Lower lobe of right lung (tissue), 2 donors: Measurements from ENCODE around the gene FXYD6. TPM values are rescaled to one million over a fixed set of nuclear protein-coding genes. Genes with fewer than 3 reads are reported as not detected.

Experiments used
- ATAC-seq, 2 donors: fragments of 200-7000 bp; cut with Tn5 transposase; one replicate each; pipeline ENCODE4 v1.9.1; 2020 to 2022; ENCODE audit warnings: mild to moderate bottlenecking in 2 of 2, moderate library complexity in 2 of 2
- DNase-seq: peaks from one replicate; pipeline ENCODE4 v3.0.0-alpha.2; 2020
- H3K27ac ChIP-seq: fragments of 200-600 bp; one replicate; pipeline ENCODE4 v1.8.0; 2022
- H3K27me3 ChIP-seq: fragments of 200-600 bp; one replicate; pipeline ENCODE4 v1.8.0; 2022; ENCODE audit warnings: low read depth
- H3K36me3 ChIP-seq: fragments of 200-600 bp; one replicate; pipeline ENCODE4 v1.8.0; 2022; ENCODE audit warnings: mild to moderate bottlenecking
- H3K4me1 ChIP-seq: fragments of 200-600 bp; one replicate; pipeline ENCODE4 v1.8.0; 2022
- H3K4me3 ChIP-seq: fragments of 200-600 bp; one replicate; pipeline ENCODE4 v1.8.0; 2022; ENCODE audit warnings: mild to moderate bottlenecking
- H3K9me3 ChIP-seq: fragments of 200-600 bp; one replicate; pipeline ENCODE4 v1.8.0; 2022
- intact Hi-C: fragments of 100-400 bp; cut with DNase I; formaldehyde crosslinking; loops from one replicate; pipeline ENCODE4 v1.11.0; 2022
- total RNA-seq: library from RNA; stranded (reverse); fragmentation: NEBNext Ultra II Directional; extraction: Animal tissue kit (Norgen Biotek cat#: 25700); gene quantifications from one replicate; pipeline ENCODE4 v1.2.1, GENCODE V29; 2021
- TF ChIP-seq, protein P1 (sequence below): fragments of 200-600 bp; IDR thresholded peaks from one replicate; pipeline ENCODE4 v1.8.0; 2022; ENCODE audit warnings: antibody characterized with exemption, mild to moderate bottlenecking
- donor health status: DM: no; HTN: yes; CAD: no; lungs with severe emphysema.

FXYD6 gene
- total RNA-seq, 1 donor from 2014 or later: 61.2 TPM

DNA sequence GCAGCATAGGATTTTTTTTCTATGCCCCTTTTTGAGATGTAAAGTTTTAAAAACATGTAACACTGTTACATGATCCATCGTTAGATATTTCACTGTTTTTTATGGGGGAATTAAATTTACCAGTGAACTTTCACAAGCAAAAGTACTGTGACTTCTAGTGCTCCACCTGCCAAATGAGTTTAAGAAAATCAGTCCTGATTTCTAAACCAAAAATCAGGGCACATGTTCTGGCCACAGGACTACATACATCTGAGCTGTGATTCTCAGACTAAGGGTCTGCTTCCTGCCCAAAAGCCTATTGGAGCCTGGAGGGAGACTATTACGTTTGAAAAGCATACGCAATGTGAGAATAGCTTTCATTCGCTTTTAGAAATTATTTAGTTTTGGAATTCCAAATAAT is 30.3 kb upstream of the FXYD6 start:
- TF ChIP-seq, protein P1, sequence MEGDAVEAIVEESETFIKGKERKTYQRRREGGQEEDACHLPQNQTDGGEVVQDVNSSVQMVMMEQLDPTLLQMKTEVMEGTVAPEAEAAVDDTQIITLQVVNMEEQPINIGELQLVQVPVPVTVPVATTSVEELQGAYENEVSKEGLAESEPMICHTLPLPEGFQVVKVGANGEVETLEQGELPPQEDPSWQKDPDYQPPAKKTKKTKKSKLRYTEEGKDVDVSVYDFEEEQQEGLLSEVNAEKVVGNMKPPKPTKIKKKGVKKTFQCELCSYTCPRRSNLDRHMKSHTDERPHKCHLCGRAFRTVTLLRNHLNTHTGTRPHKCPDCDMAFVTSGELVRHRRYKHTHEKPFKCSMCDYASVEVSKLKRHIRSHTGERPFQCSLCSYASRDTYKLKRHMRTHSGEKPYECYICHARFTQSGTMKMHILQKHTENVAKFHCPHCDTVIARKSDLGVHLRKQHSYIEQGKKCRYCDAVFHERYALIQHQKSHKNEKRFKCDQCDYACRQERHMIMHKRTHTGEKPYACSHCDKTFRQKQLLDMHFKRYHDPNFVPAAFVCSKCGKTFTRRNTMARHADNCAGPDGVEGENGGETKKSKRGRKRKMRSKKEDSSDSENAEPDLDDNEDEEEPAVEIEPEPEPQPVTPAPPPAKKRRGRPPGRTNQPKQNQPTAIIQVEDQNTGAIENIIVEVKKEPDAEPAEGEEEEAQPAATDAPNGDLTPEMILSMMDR: no peak
- no peak overlapping the region for H3K27ac ChIP-seq
- peaks cover 6% of the 10 kb centered on the region for H3K4me1 ChIP-seq
- H3K27me3 ChIP-seq: no peaks in the 10 kb centered on the region
- no peak for ATAC-seq
- no peak overlapping the region for H3K4me3 ChIP-seq
- DNase-seq: no peak
- no peaks in the 10 kb centered on the region for H3K9me3 ChIP-seq
- H3K36me3 ChIP-seq: no peaks in the 10 kb centered on the region
- intact Hi-C loops: no loop called here

DNA sequence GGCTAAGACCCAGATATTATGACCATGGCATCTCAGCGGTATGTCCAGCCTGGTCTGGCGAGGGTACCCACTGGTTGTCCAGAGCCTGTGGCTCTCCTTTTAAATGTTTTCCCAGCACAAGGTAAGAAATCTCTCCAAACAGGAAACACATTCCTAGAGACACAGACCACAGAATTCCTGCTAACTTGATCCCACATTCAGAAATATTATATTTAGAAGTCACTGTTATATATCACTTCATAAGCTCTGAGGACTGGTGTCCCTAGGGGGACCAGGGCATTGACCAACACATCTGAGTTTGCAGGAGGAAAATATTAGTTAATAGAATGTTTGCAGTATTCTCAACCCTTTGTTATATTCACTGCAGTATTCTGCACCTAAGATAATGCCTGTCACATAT is 29.7 kb upstream of the FXYD6 start:
- Histone ChIP-seq H3K27me3 (no peaks in the 10 kb centered on the region), H3K4me3 (no peak overlapping the region), H3K4me1 (peaks cover 6% of the 10 kb centered on the region), H3K36me3 (no peaks in the 10 kb centered on the region), H3K9me3 (no peaks in the 10 kb centered on the region), H3K27ac (no peak overlapping the region)
- ATAC-seq: no peak
- DNase-seq: no peak
- TF ChIP-seq, protein P1: no peak
- intact Hi-C loops: no loop called here

DNA sequence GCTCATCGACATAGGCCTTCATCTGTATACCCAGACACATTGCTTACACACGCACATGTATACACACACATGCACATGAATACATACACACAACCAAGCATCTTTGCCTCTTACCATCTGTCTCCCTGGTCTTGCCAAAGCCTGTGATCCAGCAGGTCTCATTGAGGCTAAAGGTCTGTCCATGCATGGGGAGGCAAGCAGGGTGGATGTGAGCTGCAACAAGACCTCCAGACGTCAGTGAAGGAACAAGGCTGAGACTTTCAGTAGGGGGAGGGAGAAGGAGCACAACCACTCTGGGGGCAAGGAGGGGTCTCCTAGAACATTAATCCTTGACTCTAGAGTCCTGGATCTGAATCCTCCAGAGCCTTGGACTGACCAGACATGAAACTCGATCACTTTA is 29.1 kb upstream of the FXYD6 start:
- no peak for DNase-seq

DNA sequence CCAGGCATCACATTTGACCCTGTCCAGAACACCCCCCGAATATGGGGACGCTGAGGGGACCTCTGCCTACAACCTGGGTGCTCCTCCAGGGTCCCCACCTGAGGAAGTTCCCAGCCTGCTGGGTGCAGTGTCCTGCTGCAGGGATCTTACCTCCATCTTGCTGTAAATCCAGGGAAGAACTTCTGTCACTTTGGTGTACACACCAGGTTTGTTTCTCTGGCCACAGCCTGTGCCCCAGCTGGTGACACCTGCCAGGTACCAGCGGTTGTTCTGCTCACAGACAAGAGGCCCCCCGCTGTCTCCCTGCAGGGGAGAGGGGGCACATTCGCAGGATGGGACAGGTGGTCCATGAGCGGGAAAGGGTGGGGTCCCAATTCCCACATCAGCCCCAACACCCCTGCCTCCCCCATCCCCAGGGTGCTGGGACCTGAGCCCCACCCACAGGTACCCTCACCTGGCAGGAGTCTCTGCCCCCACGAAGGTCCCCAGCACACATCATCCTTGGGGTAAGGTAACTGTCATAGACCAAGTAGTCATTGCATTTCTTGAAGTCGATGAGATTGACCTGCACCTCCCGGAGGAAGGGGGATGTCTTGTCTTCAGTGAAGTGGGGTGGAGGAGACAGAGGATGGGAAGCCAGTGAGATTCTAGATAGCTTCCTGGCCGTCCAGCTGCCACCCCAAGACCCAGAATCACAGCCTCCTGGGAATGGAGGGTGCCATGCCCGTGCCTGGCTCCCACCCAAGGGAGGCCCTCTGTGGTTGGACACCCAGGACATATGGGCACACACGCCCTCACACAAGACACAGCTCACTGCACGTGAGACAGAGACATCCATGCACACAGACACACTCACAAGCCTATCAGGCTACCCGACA is 27.3 kb upstream of the FXYD6 start:
- intact Hi-C loops: no loop called here
- H3K27me3 ChIP-seq: no peaks in the 10 kb centered on the region
- H3K4me3 ChIP-seq: no peak overlapping the region
- TF ChIP-seq, protein P1: no peak
- DNase-seq: no peak
- no peaks in the 10 kb centered on the region for H3K36me3 ChIP-seq
- no peak for ATAC-seq
- peaks cover 6% of the 10 kb centered on the region for H3K4me1 ChIP-seq
- H3K27ac ChIP-seq: no peak overlapping the region
- no peaks in the 10 kb centered on the region for H3K9me3 ChIP-seq

More for the DNA sequence above, 29.1 kb upstream of the FXYD6 start:
- Histone ChIP-seq H3K4me1 (peaks cover 6% of the 10 kb centered on the region), H3K4me3 (no peak overlapping the region), H3K27me3 (no peaks in the 10 kb centered on the region), H3K36me3 (no peaks in the 10 kb centered on the region), H3K9me3 (no peaks in the 10 kb centered on the region), H3K27ac (no peak overlapping the region)
- intact Hi-C loops: no loop called here
- no peak for ATAC-seq
- TF ChIP-seq, protein P1: no peak

DNA sequence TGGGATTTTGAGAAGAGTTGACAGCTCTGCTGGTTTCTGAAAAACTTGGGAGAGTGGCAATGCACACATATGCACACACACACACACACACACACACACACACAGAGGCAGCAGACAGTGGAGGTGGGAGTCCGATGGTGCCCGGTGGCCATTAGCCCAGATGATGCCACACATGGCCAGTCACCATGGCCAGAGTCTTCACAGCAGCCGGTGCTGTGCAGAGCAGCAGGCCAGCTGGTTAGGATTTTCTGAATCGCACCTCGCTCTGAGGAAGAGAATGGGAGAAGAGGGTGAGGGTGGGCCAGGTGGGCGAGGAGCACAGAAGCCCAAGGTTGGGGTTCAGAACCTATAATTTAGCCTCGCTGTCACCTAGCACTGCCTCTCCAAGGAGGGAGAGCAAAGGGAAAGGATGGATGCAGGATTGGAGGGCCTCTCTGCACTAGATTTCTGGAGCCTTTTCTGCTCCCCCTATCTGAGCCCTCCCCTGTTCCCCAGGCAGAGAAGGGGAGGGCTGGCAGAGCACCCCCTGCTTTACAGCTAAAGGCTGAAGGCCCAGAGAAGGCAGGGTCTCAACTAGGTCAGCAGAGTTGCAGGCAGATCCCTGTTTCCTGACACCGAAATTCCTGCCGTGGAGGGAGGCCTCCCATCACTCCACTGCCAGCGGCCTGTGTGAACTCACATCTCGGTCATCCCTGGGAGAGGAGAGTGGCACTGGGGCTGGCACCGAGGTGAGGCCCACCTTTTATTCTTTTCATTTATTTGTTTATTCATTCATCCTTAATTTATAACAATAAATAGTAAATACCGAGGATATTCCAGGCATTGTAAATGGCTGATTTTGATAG is 25.8 kb upstream of the FXYD6 start:
- H3K27ac ChIP-seq: no peak overlapping the region
- intact Hi-C loops: no loop called here
- TF ChIP-seq, protein P1: no peak
- peaks cover 2% of the 10 kb centered on the region for H3K4me1 ChIP-seq
- no peaks in the 10 kb centered on the region for H3K36me3 ChIP-seq
- no peak for ATAC-seq
- no peaks in the 10 kb centered on the region for H3K9me3 ChIP-seq
- no peaks in the 10 kb centered on the region for H3K27me3 ChIP-seq
- H3K4me3 ChIP-seq: no peak overlapping the region
- no peak for DNase-seq
